Measurements from ENCODE around the gene TSPAN14. TPM values are rescaled to one million over a fixed set of nuclear protein-coding genes. Genes with fewer than 3 reads are reported as not detected.

The TSPAN14 gene
- total and polyA plus RNA-seq, 2 of the 8 experiments (the other 6 are each of a cell fraction or from before 2014, with no cell fraction given): 47.4 to 57.8 TPM

DNA sequence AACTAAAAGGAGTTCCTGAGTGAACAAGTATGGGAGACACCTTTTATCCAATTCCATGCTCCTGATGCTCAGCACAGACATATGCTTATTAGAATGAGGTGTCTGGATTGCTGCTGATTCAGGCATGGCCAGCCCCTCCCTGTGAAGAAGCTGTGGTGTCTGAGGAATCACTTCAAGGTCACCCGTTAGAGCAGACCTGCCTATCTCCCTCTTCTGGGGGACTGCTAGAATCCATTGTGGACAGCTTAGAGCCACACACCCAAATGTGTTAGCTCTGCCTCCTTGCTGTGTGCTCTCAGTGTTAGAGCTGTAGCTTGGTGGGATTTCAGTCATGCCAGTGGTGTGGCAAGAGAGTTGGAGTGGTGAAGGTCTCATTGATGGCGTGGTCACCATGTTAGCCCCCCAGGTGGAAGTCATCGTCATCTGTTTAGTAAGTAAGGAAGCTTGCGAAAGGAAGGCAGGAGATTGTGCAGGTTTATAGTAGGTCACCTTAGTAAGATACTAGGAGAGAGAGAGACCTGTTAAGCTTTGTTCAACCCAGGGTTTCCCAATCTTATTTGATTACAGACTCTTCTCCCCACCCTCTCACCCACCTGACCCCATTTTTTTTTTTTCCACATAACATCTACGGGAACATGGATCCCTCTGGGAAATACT lies 32.9 kb upstream of the TSPAN14 start:
- Histone ChIP-seq H3K14ac (ENCODE audit: insufficient read length) (no peak overlapping the region), H3K4ac (replicated peaks; ENCODE audit: insufficient read length, low read depth, low read length) (no peak overlapping the region), H4K5ac (ENCODE audit: insufficient read length, low read depth, low read length) (no peak overlapping the region), H3K79me1 (ENCODE audit: low read depth, low read length) (peaks cover 7% of the 10 kb centered on the region; the same call in 1 of the 2 replicates), H2BK5ac (ENCODE audit: low read depth, low read length) (no peak overlapping the region), H3K79me2 (ENCODE audit: control insufficient read depth in 1 of 2, insufficient read depth in 2 of 2, low read length in 2 of 2) (peaks cover 0 to 13% of the 10 kb centered on the region in 2 experiments; a peak in 2 of 4 replicates), H3K27ac (ENCODE audit: low read depth, low read length) (no peak overlapping the region), H3K18ac (ENCODE audit: extremely low read depth, low read length) (no peak overlapping the region), H3K4me1 (replicated peaks in 1 of 4; ENCODE audit: control insufficient read depth in 3 of 4, insufficient read depth in 4 of 4, low read length in 3 of 4) (peaks cover 4 to 16% (median 9%) of the 10 kb centered on the region in 4 experiments), H3K4me2 (ENCODE audit: insufficient read depth in 1 of 2, low read depth in 2 of 2, low read length in 2 of 2) (no peak overlapping the region), H2BK120ac (replicated peaks; ENCODE audit: low read depth, low read length) (no peak overlapping the region), H3K9ac (replicated peaks in 1 of 4; ENCODE audit: extremely low read depth in 1 of 4, low read depth in 3 of 4, low read length in 3 of 4) (no peak overlapping the region), H3K9me3 (ENCODE audit: insufficient read depth in 2 of 2, low read depth in 1 of 2, low read length in 1 of 2) (no peaks in the 10 kb centered on the region), H3K4me3 (ENCODE audit: extremely low read depth in 1 of 4, insufficient read depth in 2 of 4, low read depth in 3 of 4, low read length in 4 of 4) (no peak overlapping the region), H3K23ac (ENCODE audit: insufficient read length) (no peak overlapping the region), H3K36me3 (ENCODE audit: control insufficient read depth in 2 of 4, insufficient read depth in 4 of 4, low read length in 3 of 4) (peaks cover 2 to 26% (median 8%) of the 10 kb centered on the region in 4 experiments; a peak in 6 of 8 replicates), H2AK5ac (ENCODE audit: low read depth, low read length) (no peak overlapping the region), H2BK15ac (ENCODE audit: low read length) (no peak overlapping the region), H3K27me3 (replicated peaks in 1 of 4; ENCODE audit: control insufficient read depth in 3 of 4, extremely low read depth in 1 of 4, insufficient read depth in 3 of 4, low read length in 3 of 4) (peaks cover 0 to 6% (median 0%) of the 10 kb centered on the region in 4 experiments; a peak in 3 of 7 replicates), H2BK12ac (ENCODE audit: low read depth, low read length) (no peak overlapping the region), H4K91ac (replicated peaks; ENCODE audit: insufficient read length, low read length) (no peak overlapping the region), H4K8ac (ENCODE audit: extremely low read depth, insufficient read depth, low read length) (no peak overlapping the region), H3K56ac (replicated peaks; ENCODE audit: insufficient read length, low read depth, low read length) (no peak overlapping the region), H3K23me2 (ENCODE audit: low read depth, low read length) (no peaks in the 10 kb centered on the region), H2AFZ (ENCODE audit: low read length) (no peak overlapping the region), H2BK20ac (ENCODE audit: low read length) (no peak overlapping the region), H4K20me1 (replicated peaks in 1 of 2; ENCODE audit: control insufficient read depth in 1 of 2, insufficient read depth in 2 of 2, low read length in 2 of 2) (peaks cover 7 to 25% of the 10 kb centered on the region in 2 experiments)
- 94% methylated on average over 5 of the region's 5 CpGs; no CpG with 5 or more reads in 1 of the 2 experiments for WGBS, 2 experiments (ENCODE audit: extremely low coverage in 1 of 2, insufficient coverage in 1 of 2, insufficient read length in 1 of 2, insufficient replicate concordance in 2 of 2, low coverage in 1 of 2, low lambda C conversion rate in 2 of 2, missing lambda C conversion rate in 1 of 2)
- TF ChIP-seq EZH2 (IDR thresholded peaks at IDR 0.05; ENCODE audit: low read depth, low read length, severe bottlenecking) (no peak), TAF7 (optimal IDR thresholded peaks at IDR 0.05; ENCODE audit: borderline replicate concordance, low read depth, low read length) (no peak), CBX8 (IDR thresholded peaks at IDR 0.05; ENCODE audit: borderline replicate concordance, low read depth, low read length) (no peak)
- DNase-seq (ENCODE audit: low read depth in 1 of 2, low spot score in 2 of 2) (no peak), FAIRE-seq (no peak)
- POLR2A ChIA-PET (ENCODE audit: partially characterized antibody): no interaction called here
- CTCF ChIA-PET (ENCODE audit: partially characterized antibody): interaction anchor here (0.5 to 5.9 kb wide), 10 partner anchors 9 to 176 kb away, joined by 3 to 28 read pairs (median 4); no protein-coding TSS in a partner anchor
